Smooth muscle cell (in vitro differentiated cells): ENCODE measurements around the gene KRTAP10-12. TPM values are rescaled to one million over a fixed set of nuclear protein-coding genes. Genes with fewer than 3 reads are reported as not detected.
A peak's percentile ranks its signal among the peaks of the same experiment; 100 is the strongest.

Experiments used
- DNase-seq: peaks from one replicate; lab custom pipeline; 2025; ENCODE audit not compliant: unreplicated experiment; lab: John Stamatoyannopoulos, UW
- H2AFZ ChIP-seq: fragments of 200-600 bp; sonication (generic); 2 replicates; pipeline ENCODE4 v1.6.0; 2016; ENCODE audit warnings: antibody characterized with exemption, low read depth, mild to moderate bottlenecking
- H3F3A ChIP-seq: fragments of 200-600 bp; sonication (generic); 2 replicates; pipeline ENCODE4 v1.6.0; 2017; ENCODE audit warnings: antibody characterized with exemption, low read depth
- H3K27ac ChIP-seq: fragments of 200-600 bp; sonication (generic); 2 replicates; pipeline ENCODE4 v1.5.1; 2016; ENCODE audit warnings: low read depth, mild to moderate bottlenecking
- H3K27me3 ChIP-seq: fragments of 200-600 bp; sonication (generic); 2 replicates; pipeline ENCODE4 v1.6.1; 2016; ENCODE audit warnings: low read depth, mild to moderate bottlenecking
- H3K36me3 ChIP-seq: fragments of 200-600 bp; sonication (generic); 2 replicates; pipeline ENCODE4 v1.5.1; 2016; ENCODE audit warnings: low read depth
- H3K4me1 ChIP-seq: fragments of 200-600 bp; sonication (generic); 2 replicates; pipeline ENCODE4 v1.5.1; 2016; ENCODE audit warnings: low read depth
- H3K4me2 ChIP-seq: fragments of 200-600 bp; sonication (generic); 2 replicates; pipeline ENCODE4 v1.6.0; 2016; ENCODE audit warnings: mild to moderate bottlenecking
- H3K4me3 ChIP-seq: fragments of 200-600 bp; sonication (generic); 2 replicates; pipeline ENCODE4 v1.5.1; 2016; ENCODE audit warnings: mild to moderate bottlenecking
- H3K79me2 ChIP-seq: fragments of 200-600 bp; sonication (generic); 2 replicates; pipeline ENCODE4 v1.6.0; 2016; ENCODE audit warnings: low read depth, mild to moderate bottlenecking
- H3K9ac ChIP-seq: fragments of 200-600 bp; sonication (generic); 2 replicates; pipeline ENCODE4 v1.6.0; 2016; ENCODE audit warnings: low read depth
- H3K9me3 ChIP-seq: fragments of 200-600 bp; sonication (generic); replicated peaks from 2 replicates; pipeline ENCODE4 v1.5.1; 2016; ENCODE audit warnings: low read depth
- H4K20me1 ChIP-seq: fragments of 200-600 bp; sonication (generic); 2 replicates; pipeline ENCODE4 v1.6.0; 2016; ENCODE audit warnings: low read depth
- WGBS: methylation state at CpG from one replicate; pipeline ENCODE4 v1.1.7; 2016; ENCODE audit warnings: low lambda C conversion rate; 5-methylcytosine and 5-hydroxymethylcytosine counted together
- polyA plus RNA-seq: library from polyadenylated mRNA; unstranded; fragments of >200 nt; fragmentation: Nextera tagmentation; extraction: Ambion mirVana; gene quantifications from 2 replicates; pipeline ENCODE4 v1.2.1, GENCODE V29; 2016
- total RNA-seq: library from RNA; depleted of rRNA; stranded (reverse); fragments of >200 nt; gene quantifications from 2 replicates; pipeline ENCODE4 v1.2.3, GENCODE V29; 2014
- TF ChIP-seq, protein P1 (sequence below): fragments of 200-600 bp; sonication (generic); IDR thresholded peaks from 2 replicates; pipeline ENCODE4 v1.5.1; 2017; ENCODE audit warnings: borderline replicate concordance, mild to moderate bottlenecking, antibody characterized with exemption; ENCODE audit not compliant: insufficient read depth, poor library complexity, severe bottlenecking

KRTAP10-12 gene
- total and polyA plus RNA-seq, 2 experiments from 2014 or later: not detected

DNA sequence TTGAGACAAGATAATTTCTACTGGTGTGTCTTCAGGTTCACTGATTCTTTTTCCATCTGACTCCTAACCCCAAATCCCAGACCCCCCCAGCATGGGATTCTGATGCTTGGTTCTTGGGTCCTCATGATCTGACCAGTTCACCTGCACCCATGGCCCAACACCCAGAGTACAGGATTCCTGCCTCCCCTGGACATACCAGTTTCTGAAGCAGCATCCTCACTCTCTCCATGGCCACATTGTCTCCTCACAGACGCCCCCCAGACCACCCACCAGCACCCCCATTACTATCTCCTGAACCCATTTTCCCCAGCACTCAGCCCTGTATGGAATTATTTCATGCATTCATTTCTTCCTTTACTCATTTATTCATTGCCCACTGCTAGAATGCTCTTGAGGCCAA, 40.1 kb upstream of the KRTAP10-12 start:
- Histone ChIP-seq H3K27ac (no peak overlapping the region), H3K4me3 (no peak overlapping the region), H3K9ac (no peak overlapping the region), H3K4me1 (peaks cover 5% of the 10 kb centered on the region), H3K9me3 (no peaks in the 10 kb centered on the region), H3K4me2 (no peak overlapping the region), H3F3A (no peaks in the 10 kb centered on the region), H3K27me3 (no peaks in the 10 kb centered on the region), H4K20me1 (no peaks in the 10 kb centered on the region), H3K36me3 (no peaks in the 10 kb centered on the region), H3K79me2 (no peaks in the 10 kb centered on the region), H2AFZ (no peak overlapping the region)
- no peak for DNase-seq
- TF ChIP-seq, protein P1, sequence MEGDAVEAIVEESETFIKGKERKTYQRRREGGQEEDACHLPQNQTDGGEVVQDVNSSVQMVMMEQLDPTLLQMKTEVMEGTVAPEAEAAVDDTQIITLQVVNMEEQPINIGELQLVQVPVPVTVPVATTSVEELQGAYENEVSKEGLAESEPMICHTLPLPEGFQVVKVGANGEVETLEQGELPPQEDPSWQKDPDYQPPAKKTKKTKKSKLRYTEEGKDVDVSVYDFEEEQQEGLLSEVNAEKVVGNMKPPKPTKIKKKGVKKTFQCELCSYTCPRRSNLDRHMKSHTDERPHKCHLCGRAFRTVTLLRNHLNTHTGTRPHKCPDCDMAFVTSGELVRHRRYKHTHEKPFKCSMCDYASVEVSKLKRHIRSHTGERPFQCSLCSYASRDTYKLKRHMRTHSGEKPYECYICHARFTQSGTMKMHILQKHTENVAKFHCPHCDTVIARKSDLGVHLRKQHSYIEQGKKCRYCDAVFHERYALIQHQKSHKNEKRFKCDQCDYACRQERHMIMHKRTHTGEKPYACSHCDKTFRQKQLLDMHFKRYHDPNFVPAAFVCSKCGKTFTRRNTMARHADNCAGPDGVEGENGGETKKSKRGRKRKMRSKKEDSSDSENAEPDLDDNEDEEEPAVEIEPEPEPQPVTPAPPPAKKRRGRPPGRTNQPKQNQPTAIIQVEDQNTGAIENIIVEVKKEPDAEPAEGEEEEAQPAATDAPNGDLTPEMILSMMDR: no peak
- 79% methylated on average over 1 of the region's 1 CpG for WGBS

DNA sequence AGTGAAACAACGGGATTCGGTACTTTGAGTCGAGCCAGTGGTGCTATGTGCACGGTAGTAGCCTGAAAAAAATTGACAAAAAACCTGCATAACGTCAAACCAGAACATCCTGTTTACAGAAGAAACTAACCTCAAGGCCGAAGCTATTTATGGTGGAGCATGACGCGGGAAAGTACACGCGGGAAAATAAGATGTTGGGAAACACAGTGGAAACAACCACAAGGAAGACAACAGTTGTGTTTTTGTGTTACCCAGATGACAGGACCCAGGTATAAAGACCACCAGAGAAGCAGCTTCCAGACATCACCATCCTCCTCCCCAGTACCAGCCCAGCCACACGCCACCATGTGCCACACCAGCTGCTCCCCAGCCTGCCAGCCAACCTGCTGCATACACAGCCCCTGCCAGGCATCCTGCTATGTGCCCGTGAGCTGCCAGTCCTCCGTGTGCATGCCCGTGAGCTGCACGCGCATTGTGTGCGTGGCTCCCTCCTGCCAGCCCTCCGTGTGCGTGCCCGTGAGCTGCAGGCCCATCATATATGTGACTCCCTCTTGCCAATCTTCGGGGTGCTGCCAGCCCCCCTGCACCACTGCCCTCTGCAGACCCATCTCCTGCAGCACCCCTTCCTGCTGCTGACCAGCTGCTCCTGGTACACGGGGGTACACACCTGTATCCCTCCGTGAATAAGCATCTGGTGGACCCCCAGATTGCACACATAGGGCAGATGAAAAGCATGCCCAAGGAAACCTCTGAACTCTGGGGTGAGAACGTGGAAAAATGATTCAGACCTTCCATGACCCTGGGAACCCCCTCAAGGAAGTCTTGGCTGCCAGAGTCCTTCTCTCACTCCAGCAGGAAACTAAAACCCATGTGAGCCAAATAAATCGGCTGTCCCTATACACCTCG, 39.1 kb upstream of the KRTAP10-12 start, which contains the start of gene KRTAP12-3:
Gene KRTAP12-3, plus strand, starts transcription at position 298 of the 906 bp plus-strand sequence. Its CDS starts 48 bp downstream, at position 346.
- no peaks in the 10 kb centered on the region for H3K9me3 ChIP-seq
- TF ChIP-seq, protein P1: no peak
- WGBS: 81% methylated on average over 24 of the region's 26 CpGs

DNA sequence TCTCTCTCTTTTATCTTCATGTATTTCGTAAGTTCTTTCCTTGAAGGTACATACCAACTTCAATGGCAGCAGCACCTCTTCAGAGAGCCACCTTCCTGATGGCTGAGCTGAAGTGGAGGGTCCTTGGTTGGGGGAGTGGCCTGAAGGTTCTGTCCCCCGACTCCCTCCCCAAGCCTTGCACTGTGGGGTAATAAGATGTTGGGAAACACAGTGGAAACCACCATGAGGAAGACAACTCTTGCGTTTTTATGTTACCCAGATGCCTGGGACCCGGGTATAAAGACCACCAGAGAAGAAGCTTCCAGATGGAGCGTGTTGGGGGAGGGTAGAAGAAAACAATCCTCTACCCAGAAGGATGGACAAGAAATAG, 38.4 kb upstream of the KRTAP10-12 start:
- no peak for DNase-seq
- no peak overlapping the region for H2AFZ ChIP-seq

More for the DNA sequence above, 39.1 kb upstream of the KRTAP10-12 start, which contains the start of gene KRTAP12-3:
- no peaks in the 10 kb centered on the region for H4K20me1 ChIP-seq
- H3K27ac ChIP-seq: peak within 1 kb of the TSS; percentile 69
- no peaks in the 10 kb centered on the region for H3K36me3 ChIP-seq
- H2AFZ ChIP-seq: no peak within 1 kb of the TSS
- peaks cover 5% of the 10 kb centered on the region for H3K4me1 ChIP-seq
- DNase-seq: no peak
- H3K27me3 ChIP-seq: no peaks in the 10 kb centered on the region
- no peak within 1 kb of the TSS for H3K4me3 ChIP-seq
- peak within 1 kb of the TSS; percentile 26 for H3K9ac ChIP-seq
- peak within 1 kb of the TSS; percentile 51 for H3K4me2 ChIP-seq
- H3K79me2 ChIP-seq: no peaks in the 10 kb centered on the region
- no peaks in the 10 kb centered on the region for H3F3A ChIP-seq

More for the DNA sequence above, 38.4 kb upstream of the KRTAP10-12 start:
- Histone ChIP-seq H3K4me1 (peaks cover 5% of the 10 kb centered on the region), H3K4me2 (peak overlapping the region; percentile 51), H3K4me3 (no peak overlapping the region), H3K79me2 (no peaks in the 10 kb centered on the region), H3K36me3 (no peaks in the 10 kb centered on the region), H3K9me3 (no peaks in the 10 kb centered on the region), H3F3A (no peaks in the 10 kb centered on the region), H3K9ac (peak overlapping the region; percentile 26), H3K27me3 (no peaks in the 10 kb centered on the region), H4K20me1 (no peaks in the 10 kb centered on the region), H3K27ac (peak overlapping the region; percentile 69)
- WGBS: 91% methylated on average over 5 of the region's 5 CpGs
- TF ChIP-seq, protein P1: no peak
